Activated T-cell treated with anti-CD3 and anti-CD28 coated beads, Interleukin-2, amount 50 U/mL, for 48 hours (primary cell): ENCODE data around the gene DDX20.

ENCODE experiments used
- DNase-seq, 2 experiments: peaks; one replicate each; pipeline ENCODE4 v3.0.0-alpha.2; 2020

Gene DDX20

DNA sequence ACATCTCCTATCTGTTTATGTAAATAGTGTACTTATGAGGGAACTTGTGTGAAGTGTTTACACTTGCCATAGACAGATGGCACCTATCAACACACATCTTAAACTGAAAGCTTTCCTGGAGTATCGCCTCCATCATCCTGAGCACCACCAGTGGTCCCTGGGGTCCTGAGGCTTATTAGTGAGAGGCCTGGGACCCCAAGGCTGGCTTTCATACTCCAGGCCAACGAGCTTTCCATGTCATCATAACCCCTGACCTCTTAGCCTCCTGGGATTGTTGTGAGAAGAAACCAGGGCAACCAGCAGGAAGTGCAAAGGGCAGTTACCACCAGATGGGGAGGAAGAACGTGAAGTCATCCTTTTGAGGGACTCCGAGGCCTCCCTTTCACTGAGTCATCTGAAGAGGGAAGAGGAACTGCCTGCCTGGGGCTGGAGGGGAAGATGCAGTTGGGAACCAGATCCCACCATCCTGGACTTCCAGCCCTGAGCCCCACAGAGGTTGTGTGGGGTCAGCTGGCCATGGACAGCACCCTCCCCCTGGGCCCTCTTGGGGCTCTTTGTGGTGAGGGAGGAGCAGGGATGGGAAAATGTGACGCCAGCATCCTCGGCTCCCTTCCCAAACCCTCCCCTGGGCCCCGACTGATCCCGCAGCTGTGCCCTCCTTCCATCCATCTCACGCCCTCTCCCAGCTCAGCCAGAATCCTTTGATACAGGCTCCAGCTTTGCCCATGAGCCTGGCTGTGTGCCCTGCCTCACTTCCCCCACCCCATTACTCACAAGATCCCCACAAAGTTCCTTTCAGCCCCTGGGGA is 22.3 kb upstream of the DDX20 start:
- peak in 1 of 2 experiments; percentile 11 for DNase-seq

DNA sequence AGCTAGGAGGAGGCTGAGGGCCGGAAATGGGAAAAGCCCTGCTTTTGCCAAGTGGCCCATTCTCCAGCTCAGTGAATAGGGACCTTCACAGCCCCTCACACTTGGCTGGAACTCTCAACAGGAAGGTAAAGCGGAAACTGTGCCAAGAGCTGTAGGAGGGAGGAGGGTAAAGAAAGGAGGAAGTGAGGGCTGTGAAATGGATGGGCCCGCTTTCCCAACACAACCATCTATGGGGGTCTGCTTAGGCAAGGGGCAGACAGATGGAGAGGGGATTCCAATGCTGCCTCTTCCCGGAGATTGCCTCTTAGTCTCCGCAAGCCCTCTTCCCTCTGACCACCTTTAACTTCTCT is 21.7 kb upstream of the DDX20 start:
- peak in 1 of 2 experiments; percentile 10 for DNase-seq

DNA sequence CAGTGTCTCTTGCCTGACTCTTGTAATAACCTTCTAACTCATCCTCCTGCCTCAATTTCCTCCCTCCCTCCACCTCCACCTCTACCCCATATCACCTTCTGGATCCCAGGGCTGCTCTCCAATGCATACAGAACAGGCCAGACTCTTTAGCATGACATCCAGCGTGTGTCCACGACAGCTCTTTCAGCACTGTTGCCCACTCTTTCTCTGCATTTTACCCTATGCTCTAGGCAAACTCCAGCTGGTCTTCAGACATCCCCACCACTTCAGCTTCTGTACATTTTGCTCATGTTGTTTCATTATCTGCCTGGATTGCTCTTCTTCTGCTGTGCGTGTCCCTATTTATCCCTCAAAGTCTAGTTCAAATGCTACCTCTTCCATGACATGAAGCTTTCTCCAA is 21.3 kb upstream of the DDX20 start:
- peak in 1 of 2 experiments; percentile 6 for DNase-seq

GRCh38 chr1:111734856-111735255 is 20.8 kb upstream of the DDX20 start:
- peak; percentile 4 to 7 for DNase-seq

DNA sequence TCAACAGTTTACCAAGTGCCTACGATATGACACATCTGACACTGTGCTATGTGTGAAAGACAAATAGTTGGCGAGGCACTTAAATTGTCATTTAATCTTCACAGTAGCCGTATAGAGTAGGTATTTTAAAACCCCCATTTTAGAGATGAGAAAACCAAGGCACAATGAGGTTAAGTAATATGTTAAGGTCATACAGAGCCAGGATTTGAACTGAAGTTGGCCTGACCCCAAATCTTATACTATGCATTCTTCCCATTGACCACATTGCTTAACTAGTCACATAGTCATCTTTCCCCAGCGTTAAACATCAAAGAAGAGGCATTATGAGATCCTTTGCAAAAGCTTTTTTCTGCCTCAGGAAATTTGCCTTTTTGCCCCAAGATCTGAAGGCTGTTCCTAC is 20.4 kb upstream of the DDX20 start:
- no peak for DNase-seq

GRCh38 chr1:111735858-111736544 is 19.7 kb upstream of the DDX20 start:
- DNase-seq: peak; percentile 7 to 14

DNA sequence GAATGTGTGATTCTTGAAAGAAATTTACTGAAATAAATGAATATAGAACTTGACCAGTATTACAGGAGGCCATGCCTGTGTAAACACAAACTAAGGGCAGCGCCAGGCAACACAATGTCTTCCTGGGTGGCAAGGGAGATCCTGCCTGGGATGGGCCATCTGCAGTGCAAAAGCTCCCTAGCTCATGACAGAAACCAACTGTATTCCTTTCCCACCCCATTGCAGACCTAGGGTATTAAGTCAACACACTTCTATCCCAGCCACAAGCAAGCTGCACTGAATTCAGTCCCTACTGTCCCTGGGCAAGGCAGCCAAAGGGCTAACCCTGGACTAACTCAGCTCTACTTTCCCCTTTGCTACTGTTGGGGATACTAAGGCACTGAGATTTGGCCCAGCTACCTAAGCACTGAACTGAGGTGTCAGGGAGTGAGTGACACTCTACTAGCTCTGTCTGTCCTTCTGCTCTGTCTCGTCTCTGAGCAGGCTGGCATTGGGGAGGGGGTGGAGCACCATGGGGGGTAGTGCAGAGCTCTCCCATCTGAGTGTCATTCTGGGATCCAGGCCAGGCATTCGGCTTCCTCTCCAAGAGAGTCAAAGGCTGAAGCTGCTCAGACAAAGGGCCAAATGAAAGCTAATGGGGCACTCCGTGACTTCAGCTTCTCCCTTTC is 19.0 kb upstream of the DDX20 start:
- peak; percentile 11 to 14 for DNase-seq

DNA sequence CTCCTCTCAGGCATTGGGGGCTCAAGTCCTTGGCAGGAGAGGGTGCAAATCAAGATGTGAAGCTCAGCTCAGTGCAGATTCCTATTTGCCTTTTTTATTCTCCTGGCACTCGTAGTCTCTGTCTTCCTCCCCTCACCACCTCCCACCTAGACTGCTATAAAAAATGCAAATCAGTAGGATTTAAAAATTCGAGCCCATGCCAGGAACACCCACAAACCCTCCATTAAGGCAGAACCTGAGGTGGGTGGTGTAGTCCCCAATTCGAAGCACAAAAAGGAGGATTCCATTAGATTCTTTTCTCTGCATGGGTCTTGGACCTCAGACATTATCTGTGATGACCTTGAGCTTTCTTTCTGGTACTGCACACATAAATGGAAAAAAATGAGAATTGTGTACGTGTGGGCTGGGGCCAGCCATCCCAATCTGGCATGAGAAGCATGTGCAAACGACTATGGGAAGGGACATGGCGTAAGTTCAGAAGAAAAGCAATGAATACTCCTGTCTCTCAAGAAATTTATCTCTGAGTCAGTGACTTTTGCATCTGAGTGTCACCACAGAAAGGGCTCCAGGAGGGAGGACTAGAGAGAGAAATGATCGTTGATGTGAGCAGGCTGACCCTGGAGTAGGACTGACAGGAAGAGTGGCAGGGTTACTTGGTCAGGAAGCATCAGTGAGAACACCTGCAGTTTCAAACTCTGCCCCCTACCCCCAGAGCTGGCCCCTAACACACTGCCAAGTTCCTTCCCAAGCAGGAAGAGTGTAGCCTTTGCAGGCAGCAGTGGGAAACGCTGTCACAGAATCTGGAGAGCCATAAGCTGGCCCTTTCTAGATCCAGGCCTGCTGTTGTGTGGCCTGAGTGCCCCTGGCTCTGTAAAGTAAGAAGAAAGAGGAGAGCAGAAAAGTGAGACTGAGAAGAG is 18.2 kb upstream of the DDX20 start:
- peak; percentile 21 to 26 for DNase-seq

DNA sequence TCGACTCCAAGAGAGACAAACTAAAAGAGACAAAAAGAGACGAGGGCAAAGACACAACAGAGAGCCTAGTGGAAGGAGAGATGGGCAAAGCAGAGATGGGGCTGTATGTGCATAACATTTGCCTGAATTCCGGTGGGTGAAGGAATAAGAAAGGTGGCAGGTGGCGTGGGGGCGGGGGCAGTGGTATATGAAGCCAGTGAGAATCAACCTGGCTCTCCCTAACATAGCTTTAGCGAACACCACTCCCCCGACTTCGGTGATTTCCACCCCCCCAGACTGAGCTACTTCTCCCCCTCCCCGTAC is 17.6 kb upstream of the DDX20 start:
- DNase-seq: no peak

DNA sequence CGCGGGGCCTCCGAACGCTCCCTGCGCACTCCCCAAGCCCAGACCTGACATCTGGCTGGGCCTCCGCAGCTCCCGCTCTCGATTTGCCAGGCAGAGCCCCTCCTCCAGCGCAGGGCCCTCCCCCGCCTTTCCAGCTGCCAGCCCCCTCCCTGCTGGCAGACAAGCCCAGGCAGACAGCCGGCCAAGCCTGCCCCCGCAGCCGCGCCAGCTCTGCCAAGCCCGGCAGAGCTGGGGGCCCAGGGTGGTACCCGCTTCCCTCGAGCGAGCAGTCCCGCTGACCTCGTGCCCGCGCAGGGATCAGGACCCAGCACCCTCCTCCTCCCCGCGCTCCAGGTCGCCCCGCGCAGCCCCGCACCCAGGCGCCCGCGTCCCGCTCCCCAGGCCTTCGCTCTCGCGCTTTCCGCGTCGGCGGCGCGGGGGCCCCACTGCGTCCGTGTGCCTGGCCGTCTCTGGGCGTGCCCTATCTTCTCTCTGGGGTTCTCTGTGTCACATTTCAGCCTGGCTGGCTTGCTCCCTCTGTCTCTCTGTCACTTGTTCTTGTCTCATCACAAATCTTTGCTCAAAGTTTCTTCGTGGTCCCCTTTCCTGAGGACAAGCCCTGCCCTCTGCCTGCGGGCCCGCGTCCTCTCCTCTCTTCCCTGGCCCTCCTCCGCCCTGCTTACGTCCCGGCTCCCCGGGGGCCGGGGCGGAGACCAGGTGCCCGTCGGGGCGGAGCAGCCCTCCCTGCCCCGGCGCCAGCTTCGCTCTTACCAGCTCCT is 17.1 kb upstream of the DDX20 start:
- no peak for DNase-seq

GRCh38 chr1:111739194-111739924 is 16.3 kb upstream of the DDX20 start, which contains the start of gene INKA2:
Gene INKA2 (minus strand): TSS chr1:111739395. CDS start chr1:111739242, 153 bp downstream.
- DNase-seq: peak; percentile 91 to 92

DNA sequence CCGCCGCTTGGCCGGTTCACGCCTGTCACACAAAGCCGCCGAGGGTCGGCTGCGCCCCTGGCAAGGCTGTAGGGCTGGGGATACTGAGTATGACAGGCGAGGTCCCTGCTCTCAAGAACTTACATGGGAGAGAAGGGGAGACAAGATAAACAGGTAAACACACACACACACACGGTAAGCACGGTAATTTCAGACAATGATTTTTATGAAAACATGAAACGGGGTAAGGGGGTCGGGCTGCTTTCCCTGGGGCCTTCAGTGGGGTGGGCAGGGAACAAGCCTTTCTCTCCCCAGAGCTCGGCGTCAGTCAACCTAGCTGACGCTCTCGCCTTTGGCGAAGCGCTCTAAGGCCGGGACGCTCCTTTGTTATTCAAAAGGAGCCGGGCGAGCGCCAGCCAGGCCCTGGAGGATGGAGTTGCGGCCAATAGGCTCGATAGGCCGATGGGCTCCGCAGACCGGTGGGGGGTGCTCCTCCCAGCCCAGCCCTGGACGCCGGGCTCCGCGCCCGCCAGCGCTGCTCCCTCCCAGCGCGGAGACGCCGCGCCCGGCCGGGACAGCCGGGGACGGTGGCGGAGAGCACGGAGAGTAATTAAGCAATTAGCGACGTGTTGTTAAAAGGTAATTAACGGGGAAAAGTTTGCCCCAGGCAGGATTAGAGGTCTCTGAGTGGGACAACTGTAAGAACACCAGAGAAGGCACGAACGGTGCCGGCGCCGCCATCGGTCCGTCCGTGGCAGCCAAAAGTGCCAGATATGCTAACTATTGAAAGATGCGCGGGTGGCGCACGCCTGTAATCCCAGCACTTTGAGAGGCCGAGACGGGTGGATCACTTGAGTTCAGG is 15.6 kb upstream of the DDX20 start:
- DNase-seq: peak; percentile 53 to 72

- peak in 1 of 2 experiments; percentile 3 for DNase-seq
These were observed 13.4 kb upstream of the DDX20 start for GRCh38 chr1:111742292-111742691.

DNA sequence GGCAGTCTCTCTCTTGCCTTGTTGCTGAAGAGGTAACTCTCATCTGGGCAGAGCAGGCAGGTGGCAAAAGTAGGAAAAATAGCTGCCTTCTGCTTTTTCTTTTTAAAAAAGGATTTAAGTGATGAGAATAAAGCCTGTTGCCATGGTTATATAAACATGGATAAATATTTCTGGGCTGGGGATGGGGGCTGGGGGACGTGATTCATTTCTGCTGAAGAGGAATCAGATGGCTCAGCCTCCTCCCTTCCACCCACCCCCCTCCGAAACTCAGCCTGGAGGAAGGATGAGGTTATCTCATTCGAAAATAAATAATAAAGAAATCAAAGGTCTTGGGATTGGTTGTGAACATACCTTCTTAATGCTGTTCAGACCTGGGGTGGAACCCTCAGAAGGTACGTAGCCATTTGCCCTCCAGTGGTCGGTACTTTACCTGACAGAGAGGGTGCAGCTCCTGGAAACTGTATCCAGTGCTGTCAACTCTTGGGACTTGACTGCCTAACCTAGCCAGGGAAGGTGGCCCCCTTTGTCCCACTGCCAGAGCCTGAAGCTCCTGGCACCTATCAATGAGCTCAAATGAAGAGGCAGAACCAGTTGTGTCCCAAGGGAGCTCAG is 12.7 kb upstream of the DDX20 start:
- DNase-seq: peak; percentile 15 to 18

GRCh38 chr1:111743679-111744101 is 12.0 kb upstream of the DDX20 start:
- DNase-seq: peak in 1 of 2 experiments; percentile 15

DNA sequence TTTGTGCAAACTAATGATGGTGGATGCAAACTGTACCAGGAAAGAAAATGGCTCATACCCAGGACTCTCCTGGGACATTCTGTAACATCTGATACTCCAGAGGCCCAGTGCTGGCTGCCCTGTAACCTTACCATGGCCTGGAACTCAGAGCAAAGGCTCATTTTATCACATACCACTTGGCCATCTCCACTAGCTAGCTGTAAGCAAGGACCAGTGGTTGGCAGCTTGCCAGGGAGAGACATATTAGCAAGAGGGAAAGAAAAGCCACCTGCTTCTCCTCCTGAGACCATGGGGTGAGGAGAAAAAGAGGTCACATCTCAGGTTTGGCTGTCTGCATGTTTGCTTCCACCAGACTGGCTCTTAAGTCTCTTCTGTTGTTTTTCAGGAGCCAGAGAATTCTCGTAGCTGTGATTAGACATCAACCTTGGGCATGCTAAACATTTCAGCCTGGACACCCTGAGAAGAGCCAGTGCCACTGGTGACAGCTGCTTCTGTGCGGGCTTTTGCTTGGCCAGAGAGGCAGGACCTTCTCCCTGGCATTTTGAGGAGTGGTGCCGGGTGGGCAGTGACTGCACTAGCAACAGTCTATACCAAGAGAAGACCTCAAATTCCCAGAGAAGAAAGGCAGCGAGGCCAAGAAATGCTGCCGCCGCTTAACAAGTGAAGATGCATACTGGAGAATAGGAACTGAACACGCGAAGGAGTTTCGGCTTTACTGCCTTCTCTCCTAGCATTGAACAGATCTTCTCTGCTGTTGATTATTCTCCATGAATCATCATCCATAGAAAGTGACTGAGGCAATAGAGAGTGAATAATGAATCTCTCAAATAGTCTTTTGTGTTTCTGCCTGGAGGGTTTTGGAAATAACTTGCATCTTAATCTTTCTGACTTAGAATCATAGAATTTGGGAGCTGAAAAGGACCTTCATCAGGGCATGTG is 9.8 kb upstream of the DDX20 start:
- DNase-seq: peak in 1 of 2 experiments; percentile 15

- DNase-seq: peak in 1 of 2 experiments; percentile 0
These were observed 9.1 kb upstream of the DDX20 start for GRCh38 chr1:111746614-111746999.

DNA sequence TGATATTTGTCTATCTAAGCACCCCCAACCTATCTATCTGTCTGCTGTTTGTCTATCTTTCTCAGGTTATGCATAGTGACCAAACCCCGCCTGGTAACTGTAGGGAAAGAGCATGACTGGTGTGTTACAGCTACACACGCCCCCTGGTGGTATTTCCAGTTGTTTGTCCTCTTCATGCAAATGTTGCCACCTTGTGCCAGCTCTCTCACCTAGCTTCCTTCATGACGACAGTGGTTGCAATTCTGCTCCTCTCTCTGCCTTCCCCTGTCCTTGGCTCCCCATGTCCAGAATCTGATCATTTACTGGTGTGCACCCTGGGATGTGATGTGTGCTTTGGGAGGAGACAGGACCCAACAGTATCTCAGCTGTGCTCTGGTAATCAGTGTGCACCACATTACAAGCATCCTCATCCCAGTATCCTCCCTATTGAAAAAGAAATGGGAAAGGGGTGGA is 8.4 kb upstream of the DDX20 start:
- DNase-seq: peak; percentile 67 to 73
